Inferior parietal cortex (tissue), 1 donor: ENCODE results near the gene PLA1A.
"Not testable (repeated sequence)": the region's sequence is repeated elsewhere in the genome, so short reads cannot be mapped to it uniquely, and the experiment has no call there.

Experiments used
- DNase-seq: peaks from one replicate; pipeline ENCODE4 v3.0.0-alpha.2; 2016; ENCODE audit errors: extremely low spot score

Gene PLA1A

GRCh38 chr3:119662604-119663373, 65.1 kb downstream of the PLA1A start:
- DNase-seq: no peak

- DNase-seq: no peak
Measured at GRCh38 chr3:119663885-119664284, 66.2 kb downstream of the PLA1A start.

- no peak for DNase-seq
Measured at GRCh38 chr3:119664370-119664769, 66.7 kb downstream of the PLA1A start.

GRCh38 chr3:119664850-119665379, 67.2 kb downstream of the PLA1A start:
- no peak for DNase-seq

GRCh38 chr3:119665954-119666559, 68.4 kb downstream of the PLA1A start:
- no peak for DNase-seq

- DNase-seq: no peak
Measured at GRCh38 chr3:119669906-119670570, 72.4 kb downstream of the PLA1A start.

GRCh38 chr3:119672776-119673175, 75.1 kb downstream of the PLA1A start:
- DNase-seq: no peak

- DNase-seq: no peak
Measured at GRCh38 chr3:119673875-119674274, 76.2 kb downstream of the PLA1A start.

GRCh38 chr3:119675188-119675874, 77.6 kb downstream of the PLA1A start:
- DNase-seq: no peak

GRCh38 chr3:119676020-119676419, 78.3 kb downstream of the PLA1A start:
- no peak for DNase-seq

- peak; percentile 98 for DNase-seq
Measured at GRCh38 chr3:119676771-119677640, 79.3 kb downstream of the PLA1A start, which contains the start of gene COX17. Gene COX17 (minus strand): TSS chr3:119677406. CDS start chr3:119677310, 96 bp downstream.

GRCh38 chr3:119677641-119677934, 79.9 kb downstream of the PLA1A start:
- no peak for DNase-seq

- not testable (repeated sequence) for DNase-seq
Measured at GRCh38 chr3:119678209-119678608, 80.5 kb downstream of the PLA1A start.
